ENCODE data around the gene NSDHL.
A peak's percentile ranks its signal among the peaks of the same experiment; 100 is the strongest.
"Not testable (repeated sequence)": the region's sequence is repeated elsewhere in the genome, so short reads cannot be mapped to it uniquely, and the experiment has no call there.

NSDHL gene

GRCh38 chrX:152830312-152831305 lies at the start of gene NSDHL, which contains the start of gene CETN2:
Gene NSDHL, plus strand, starts transcription at chrX:152831063. Its CDS starts 15,262 bp downstream, at chrX:152846325.
Gene CETN2, minus strand, starts transcription at chrX:152830757. Its CDS starts 47 bp downstream, at chrX:152830710.
- DNase-seq = peak; percentile 77

GRCh38 chrX:152787062-152787461 lies 43.8 kb upstream of the NSDHL start:
- DNase-seq = not testable (repeated sequence)

- DNase-seq = no peak
Observed at GRCh38 chrX:152798945-152799344, 31.9 kb upstream of the NSDHL start.

- DNase-seq = no peak
Observed at GRCh38 chrX:152806035-152806434, 24.8 kb upstream of the NSDHL start.

- DNase-seq = no peak
Observed at GRCh38 chrX:152810403-152810802, 20.5 kb upstream of the NSDHL start.

- no peak for DNase-seq
Observed at GRCh38 chrX:152813206-152813605, 17.7 kb upstream of the NSDHL start.

GRCh38 chrX:152814048-152814447 lies 16.8 kb upstream of the NSDHL start:
- DNase-seq = no peak

- DNase-seq = peak; percentile 1
Observed at GRCh38 chrX:152817078-152817764, 13.6 kb upstream of the NSDHL start.

- no peak for DNase-seq
Observed at GRCh38 chrX:152818356-152818755, 12.5 kb upstream of the NSDHL start.

- no peak for DNase-seq
Observed at GRCh38 chrX:152819266-152819665, 11.6 kb upstream of the NSDHL start.

- DNase-seq = no peak
Observed at GRCh38 chrX:152819732-152820131, 11.1 kb upstream of the NSDHL start.

- DNase-seq = peak; percentile 2
Observed at GRCh38 chrX:152821145-152821765, 9.6 kb upstream of the NSDHL start.

- no peak for DNase-seq
Observed at GRCh38 chrX:152822383-152823086, 8.3 kb upstream of the NSDHL start.

GRCh38 chrX:152823657-152824056 lies 7.2 kb upstream of the NSDHL start:
- DNase-seq = no peak

GRCh38 chrX:152824841-152825374 lies 6.0 kb upstream of the NSDHL start:
- no peak for DNase-seq

- no peak for DNase-seq
Observed at GRCh38 chrX:152831391-152831790, 528 bp downstream of the NSDHL start.

- DNase-seq = no peak
Observed at GRCh38 chrX:152832520-152832919, 1.7 kb downstream of the NSDHL start.

- no peak for DNase-seq
Observed at GRCh38 chrX:152833378-152833777, 2.5 kb downstream of the NSDHL start.

- DNase-seq = not testable (repeated sequence)
Observed at GRCh38 chrX:152835470-152835869, 4.6 kb downstream of the NSDHL start.

GRCh38 chrX:152842772-152843338 lies 12.0 kb downstream of the NSDHL start:
- DNase-seq = no peak

GRCh38 chrX:152843852-152844251 lies 13.0 kb downstream of the NSDHL start:
- no peak for DNase-seq

GRCh38 chrX:152844256-152844655 lies 13.4 kb downstream of the NSDHL start:
- DNase-seq = no peak
